GM19099 (cell line): ENCODE data around the gene MCTP1.

Experiments used
- POLR2A ChIP-seq: IDR thresholded peaks from 3 replicates; pipeline ENCODE4 v1.6.1; 2011; ENCODE audit warnings: low read depth; ENCODE audit not compliant: insufficient read length; ENCODE audit errors: extremely low read depth

MCTP1 gene

GRCh38 chr5:95223566-95224258 is 61.2 kb downstream of the MCTP1 start:
- TF ChIP-seq POLR2A: no peak

- no peak for TF ChIP-seq POLR2A
Measured at GRCh38 chr5:95222836-95223235, 62.1 kb downstream of the MCTP1 start.

GRCh38 chr5:95221234-95221633 is 63.7 kb downstream of the MCTP1 start:
- no peak for TF ChIP-seq POLR2A

GRCh38 chr5:95220381-95220780 is 64.5 kb downstream of the MCTP1 start:
- TF ChIP-seq POLR2A: no peak

- TF ChIP-seq POLR2A: no peak
Measured at GRCh38 chr5:95219411-95219810, 65.5 kb downstream of the MCTP1 start.

- TF ChIP-seq POLR2A: no peak
Measured at GRCh38 chr5:95217881-95218280, 67.0 kb downstream of the MCTP1 start.

GRCh38 chr5:95217351-95217750 is 67.5 kb downstream of the MCTP1 start:
- TF ChIP-seq POLR2A: no peak

- no peak for TF ChIP-seq POLR2A
Measured at GRCh38 chr5:95216136-95216955, 68.5 kb downstream of the MCTP1 start.

GRCh38 chr5:95194856-95195255 is 90.0 kb downstream of the MCTP1 start:
- TF ChIP-seq POLR2A: no peak

GRCh38 chr5:95191330-95191729 is 93.6 kb downstream of the MCTP1 start:
- TF ChIP-seq POLR2A: no peak

GRCh38 chr5:95184924-95185323 is 100.0 kb downstream of the MCTP1 start:
- TF ChIP-seq POLR2A: no peak

GRCh38 chr5:95181644-95182043 is 103.2 kb downstream of the MCTP1 start:
- no peak for TF ChIP-seq POLR2A

- no peak for TF ChIP-seq POLR2A
Measured at GRCh38 chr5:95178046-95178651, 106.7 kb downstream of the MCTP1 start.

- no peak for TF ChIP-seq POLR2A
Measured at GRCh38 chr5:95177456-95177855, 107.4 kb downstream of the MCTP1 start.

- no peak for TF ChIP-seq POLR2A
Measured at GRCh38 chr5:95175106-95175505, 109.8 kb downstream of the MCTP1 start.

GRCh38 chr5:95172659-95173058 is 112.2 kb downstream of the MCTP1 start:
- TF ChIP-seq POLR2A: no peak
